ENCODE measurements around the gene PDE6H.

Gene PDE6H

GRCh38 chr12:14942196-14942931 lies 30.5 kb upstream of the PDE6H start:
- no peaks in the 10 kb centered on the region for H3K27me3 ChIP-seq (ENCODE audit: control insufficient read depth, low read length)
- H3K4me2 ChIP-seq (ENCODE audit: low read length), result no peak overlapping the region
- H3K4me1 ChIP-seq (ENCODE audit: control insufficient read depth, low read length), result peaks cover 31% of the 10 kb centered on the region
- H3K9me3 ChIP-seq (ENCODE audit: control insufficient read depth, insufficient read depth, low read length), result peaks cover 7% of the 10 kb centered on the region; the same call in 1 of the 2 replicates
- peaks cover 46% of the 10 kb centered on the region for H3F3A ChIP-seq (ENCODE audit: control insufficient read depth, insufficient read depth)
- H3K79me2 ChIP-seq (ENCODE audit: control insufficient read depth, low read length), result peaks cover 10% of the 10 kb centered on the region
- no peak for TF ChIP-seq EZH2phosphoT487 (IDR thresholded peaks at IDR 0.05; ENCODE audit: borderline replicate concordance, low read length)
- TF ChIP-seq, protein P1, sequence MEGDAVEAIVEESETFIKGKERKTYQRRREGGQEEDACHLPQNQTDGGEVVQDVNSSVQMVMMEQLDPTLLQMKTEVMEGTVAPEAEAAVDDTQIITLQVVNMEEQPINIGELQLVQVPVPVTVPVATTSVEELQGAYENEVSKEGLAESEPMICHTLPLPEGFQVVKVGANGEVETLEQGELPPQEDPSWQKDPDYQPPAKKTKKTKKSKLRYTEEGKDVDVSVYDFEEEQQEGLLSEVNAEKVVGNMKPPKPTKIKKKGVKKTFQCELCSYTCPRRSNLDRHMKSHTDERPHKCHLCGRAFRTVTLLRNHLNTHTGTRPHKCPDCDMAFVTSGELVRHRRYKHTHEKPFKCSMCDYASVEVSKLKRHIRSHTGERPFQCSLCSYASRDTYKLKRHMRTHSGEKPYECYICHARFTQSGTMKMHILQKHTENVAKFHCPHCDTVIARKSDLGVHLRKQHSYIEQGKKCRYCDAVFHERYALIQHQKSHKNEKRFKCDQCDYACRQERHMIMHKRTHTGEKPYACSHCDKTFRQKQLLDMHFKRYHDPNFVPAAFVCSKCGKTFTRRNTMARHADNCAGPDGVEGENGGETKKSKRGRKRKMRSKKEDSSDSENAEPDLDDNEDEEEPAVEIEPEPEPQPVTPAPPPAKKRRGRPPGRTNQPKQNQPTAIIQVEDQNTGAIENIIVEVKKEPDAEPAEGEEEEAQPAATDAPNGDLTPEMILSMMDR (IDR thresholded peaks at IDR 0.05; ENCODE audit: low read depth, low read length, poor library complexity, severe bottlenecking), result no peak
- H3K27ac ChIP-seq (ENCODE audit: low read depth, low read length), result no peak overlapping the region
- peaks cover 83% of the 10 kb centered on the region for H3K36me3 ChIP-seq (ENCODE audit: control insufficient read depth, low read length)
- H3K4me3 ChIP-seq (ENCODE audit: low read length), result no peak overlapping the region
- no peaks in the 10 kb centered on the region for H3K9me2 ChIP-seq (replicated peaks; ENCODE audit: control insufficient read depth, low read length)
- no peaks in the 10 kb centered on the region for H4K20me1 ChIP-seq (ENCODE audit: control insufficient read depth, insufficient read depth, low read depth, low read length)

GRCh38 chr12:14946162-14946561 lies 26.7 kb upstream of the PDE6H start:
- peaks cover 43% of the 10 kb centered on the region for H3K79me2 ChIP-seq (ENCODE audit: control insufficient read depth, low read length)
- peaks cover 47% of the 10 kb centered on the region for H3K4me1 ChIP-seq (ENCODE audit: control insufficient read depth, low read length)
- H3K4me2 ChIP-seq (ENCODE audit: low read length), result no peak overlapping the region
- H3K36me3 ChIP-seq (ENCODE audit: control insufficient read depth, low read length), result peaks cover 94% of the 10 kb centered on the region
- no peaks in the 10 kb centered on the region for H4K20me1 ChIP-seq (ENCODE audit: control insufficient read depth, insufficient read depth, low read depth, low read length)
- no peak overlapping the region for H3K27ac ChIP-seq (ENCODE audit: low read depth, low read length)
- no peaks in the 10 kb centered on the region for H3K27me3 ChIP-seq (ENCODE audit: control insufficient read depth, low read length)
- peaks cover 53% of the 10 kb centered on the region for H3F3A ChIP-seq (ENCODE audit: control insufficient read depth, insufficient read depth)
- H3K9me3 ChIP-seq (ENCODE audit: control insufficient read depth, insufficient read depth, low read length), result peaks cover 2% of the 10 kb centered on the region; the same call in 1 of the 2 replicates
- no peak for TF ChIP-seq EZH2phosphoT487 (IDR thresholded peaks at IDR 0.05; ENCODE audit: borderline replicate concordance, low read length)
- TF ChIP-seq, protein P1 (IDR thresholded peaks at IDR 0.05; ENCODE audit: low read depth, low read length, poor library complexity, severe bottlenecking), result no peak
- H3K9me2 ChIP-seq (replicated peaks; ENCODE audit: control insufficient read depth, low read length), result no peaks in the 10 kb centered on the region
- H3K4me3 ChIP-seq (ENCODE audit: low read length), result no peak overlapping the region

DNA sequence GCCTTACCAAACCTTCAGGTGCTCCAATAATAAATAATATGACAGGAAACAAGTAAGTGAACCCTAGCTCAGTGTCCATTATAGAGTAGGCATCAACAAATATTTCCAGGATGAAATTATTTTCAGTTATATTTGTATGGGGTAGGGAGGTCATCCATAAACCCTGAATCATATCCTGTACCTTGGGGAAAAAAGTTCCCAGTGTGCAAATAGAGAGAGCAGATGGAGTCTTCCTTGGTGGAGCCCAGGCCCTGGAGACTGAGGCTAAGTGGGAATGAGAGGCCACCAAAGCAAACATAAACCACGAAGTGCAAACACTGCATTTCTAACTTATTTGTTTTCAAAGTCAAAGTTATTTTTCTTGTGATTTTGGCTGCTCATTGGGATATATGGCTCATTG lies 26.0 kb upstream of the PDE6H start:
- TF ChIP-seq, protein P1 (IDR thresholded peaks at IDR 0.05; ENCODE audit: low read depth, low read length, poor library complexity, severe bottlenecking), result no peak
- no peak for TF ChIP-seq EZH2phosphoT487 (IDR thresholded peaks at IDR 0.05; ENCODE audit: borderline replicate concordance, low read length)
- no peak overlapping the region for H3K27ac ChIP-seq (ENCODE audit: low read depth, low read length)
- peaks cover 50% of the 10 kb centered on the region for H3K4me1 ChIP-seq (ENCODE audit: control insufficient read depth, low read length)
- no peaks in the 10 kb centered on the region for H4K20me1 ChIP-seq (ENCODE audit: control insufficient read depth, insufficient read depth, low read depth, low read length)
- H3K36me3 ChIP-seq (ENCODE audit: control insufficient read depth, low read length), result peaks cover 94% of the 10 kb centered on the region
- H3K79me2 ChIP-seq (ENCODE audit: control insufficient read depth, low read length), result peaks cover 50% of the 10 kb centered on the region
- H3K9me2 ChIP-seq (replicated peaks; ENCODE audit: control insufficient read depth, low read length), result no peaks in the 10 kb centered on the region
- H3K4me2 ChIP-seq (ENCODE audit: low read length), result no peak overlapping the region
- H3K9me3 ChIP-seq (ENCODE audit: control insufficient read depth, insufficient read depth, low read length), result no peaks in the 10 kb centered on the region
- peaks cover 53% of the 10 kb centered on the region for H3F3A ChIP-seq (ENCODE audit: control insufficient read depth, insufficient read depth)
- no peaks in the 10 kb centered on the region for H3K27me3 ChIP-seq (ENCODE audit: control insufficient read depth, low read length)
- no peak overlapping the region for H3K4me3 ChIP-seq (ENCODE audit: low read length)

Data from DOHH2 (cell line).